Tongue (tissue), 2 donors: ENCODE results near the gene GDPGP1. TPM values are rescaled to one million over a fixed set of nuclear protein-coding genes. Genes with fewer than 3 reads are reported as not detected.
"Not testable (repeated sequence)": the region's sequence is repeated elsewhere in the genome, so short reads cannot be mapped to it uniquely, and the experiment has no call there.

Experiments used
- DNase-seq: peaks from one replicate; pipeline ENCODE4 v3.0.0-alpha.2; 2015
- total RNA-seq: library from RNA; depleted of rRNA; stranded (reverse); fragments of >200 nt; gene quantifications from one replicate; pipeline ENCODE4 v1.2.3, GENCODE V29; 2014

The GDPGP1 gene
- 5.6 TPM for total RNA-seq

- no peak for DNase-seq
These were observed at the start of gene GDPGP1 for GRCh38 chr15:90234096-90234988. Gene GDPGP1 (plus strand): TSS chr15:90234209. CDS start chr15:90240909, 6,700 bp downstream.

- DNase-seq, result peak; percentile 46
These were observed 49.0 kb upstream of the GDPGP1 start for GRCh38 chr15:90184786-90185704.

GRCh38 chr15:90187257-90187868 lies 46.6 kb upstream of the GDPGP1 start:
- DNase-seq, result no peak

GRCh38 chr15:90188065-90188464 lies 45.9 kb upstream of the GDPGP1 start:
- DNase-seq, result not testable (repeated sequence)

- no peak for DNase-seq
These were observed 44.9 kb upstream of the GDPGP1 start for GRCh38 chr15:90188914-90189748.

GRCh38 chr15:90189781-90190467 lies 44.1 kb upstream of the GDPGP1 start:
- no peak for DNase-seq

- peak; percentile 37 for DNase-seq
These were observed 43.2 kb upstream of the GDPGP1 start for GRCh38 chr15:90190606-90191343.

- no peak for DNase-seq
These were observed 42.7 kb upstream of the GDPGP1 start for GRCh38 chr15:90191344-90191687.

GRCh38 chr15:90191794-90192509 lies 42.1 kb upstream of the GDPGP1 start:
- peak; percentile 92 for DNase-seq

GRCh38 chr15:90192961-90193786 lies 40.8 kb upstream of the GDPGP1 start:
- DNase-seq, result peak; percentile 58

GRCh38 chr15:90194655-90195054 lies 39.4 kb upstream of the GDPGP1 start:
- DNase-seq, result no peak

GRCh38 chr15:90200534-90201129 lies 33.4 kb upstream of the GDPGP1 start:
- DNase-seq, result no peak

GRCh38 chr15:90201130-90201943 lies 32.7 kb upstream of the GDPGP1 start, which contains the start of gene SEMA4B:
Gene SEMA4B (plus strand): TSS chr15:90201330. CDS start chr15:90201579, 249 bp downstream.
- DNase-seq, result peak; percentile 83

- DNase-seq, result no peak
These were observed 32.0 kb upstream of the GDPGP1 start for GRCh38 chr15:90201944-90202375.

- no peak for DNase-seq
These were observed 31.1 kb upstream of the GDPGP1 start for GRCh38 chr15:90202929-90203328.

- no peak for DNase-seq
These were observed 30.5 kb upstream of the GDPGP1 start for GRCh38 chr15:90203473-90203872.

GRCh38 chr15:90203922-90204321 lies 30.1 kb upstream of the GDPGP1 start:
- DNase-seq, result no peak
